NCI-H2107 (cell line): ENCODE results near the gene NUMBL.

Experiments
- DNase-seq: peaks from one replicate; lab custom pipeline; 2025; lab: John Stamatoyannopoulos, UW

Gene NUMBL

DNA sequence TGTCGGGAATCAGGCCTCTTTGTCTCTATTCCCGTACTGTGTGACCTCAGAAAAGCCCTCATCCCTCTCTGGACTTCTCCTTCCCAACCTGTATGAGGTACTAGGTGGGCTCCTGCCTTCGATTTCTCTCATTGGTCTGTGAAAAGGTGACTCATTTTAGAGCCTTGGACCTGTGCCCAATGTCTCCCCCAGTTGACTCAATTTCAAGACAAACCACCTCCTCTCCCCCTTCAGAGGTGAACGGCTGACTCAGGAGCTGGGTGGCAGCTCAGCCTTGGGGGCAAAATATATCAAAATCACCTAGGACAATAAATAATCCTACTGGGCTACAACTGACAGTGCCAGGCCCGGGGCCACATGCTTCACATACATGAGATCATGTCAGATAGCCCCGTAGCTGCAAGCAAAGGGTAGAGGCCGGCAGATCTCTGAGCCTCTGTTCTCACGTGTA is 25.6 kb upstream of the NUMBL start:
- DNase-seq, result no peak

GRCh38 chr19:40714441-40715299 is 24.2 kb upstream of the NUMBL start:
- DNase-seq, result peak; percentile 86

GRCh38 chr19:40713939-40714338 is 23.5 kb upstream of the NUMBL start:
- DNase-seq, result no peak

DNA sequence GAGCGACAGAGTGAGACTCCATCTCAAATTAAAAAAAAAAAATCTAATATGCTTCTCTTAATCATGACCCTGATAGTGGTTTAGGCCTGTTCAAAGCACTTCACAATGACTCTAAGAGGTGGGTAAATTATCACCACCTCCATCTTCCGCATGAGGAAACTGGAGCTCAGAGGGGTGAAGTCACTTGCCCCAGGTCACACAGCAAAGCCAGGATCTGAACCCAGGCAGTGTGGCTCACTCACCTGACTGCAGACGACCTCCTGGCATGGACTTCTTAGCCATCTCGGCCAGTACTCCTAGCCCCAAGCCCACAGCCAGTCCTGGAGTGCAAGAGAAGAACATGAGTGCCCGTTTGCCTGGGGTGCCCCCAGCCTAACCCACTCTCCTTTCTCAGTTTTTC is 19.4 kb upstream of the NUMBL start:
- no peak for DNase-seq

DNA sequence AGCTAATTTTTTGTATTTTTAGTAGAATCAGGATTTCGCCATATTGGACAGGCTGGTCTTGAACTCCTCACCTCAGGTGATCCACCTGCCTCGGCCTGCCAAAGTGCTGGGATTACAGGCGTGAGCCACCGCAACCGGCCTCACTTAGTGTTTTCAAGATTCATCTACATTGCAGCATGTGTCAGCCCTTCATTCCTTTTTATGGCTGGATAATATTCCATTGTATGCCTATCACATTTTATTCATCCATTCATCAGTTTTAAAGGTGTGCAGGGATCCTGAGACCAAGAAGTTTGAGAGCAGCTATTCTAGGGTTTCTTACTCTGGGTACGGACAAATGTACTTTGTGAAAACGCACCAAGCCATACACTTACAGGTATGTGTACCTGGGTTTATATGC is 17.2 kb upstream of the NUMBL start:
- no peak for DNase-seq

GRCh38 chr19:40705950-40706619 is 15.6 kb upstream of the NUMBL start:
- no peak for DNase-seq

DNA sequence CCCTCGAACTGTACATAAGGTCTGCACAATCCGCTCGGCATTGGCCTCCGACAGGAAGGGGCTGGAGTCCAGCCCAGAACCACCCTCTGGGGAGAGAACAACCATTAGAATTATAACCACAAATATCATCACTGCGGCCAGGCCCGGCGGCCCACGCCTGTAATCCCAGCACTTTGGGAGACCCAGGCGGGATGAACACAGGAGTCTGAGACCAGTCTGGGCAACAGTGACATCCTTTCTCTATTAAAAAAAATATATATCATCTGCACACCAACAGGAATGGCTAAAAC is 14.9 kb upstream of the NUMBL start:
- no peak for DNase-seq

GRCh38 chr19:40704491-40705361 is 14.3 kb upstream of the NUMBL start:
- no peak for DNase-seq

DNA sequence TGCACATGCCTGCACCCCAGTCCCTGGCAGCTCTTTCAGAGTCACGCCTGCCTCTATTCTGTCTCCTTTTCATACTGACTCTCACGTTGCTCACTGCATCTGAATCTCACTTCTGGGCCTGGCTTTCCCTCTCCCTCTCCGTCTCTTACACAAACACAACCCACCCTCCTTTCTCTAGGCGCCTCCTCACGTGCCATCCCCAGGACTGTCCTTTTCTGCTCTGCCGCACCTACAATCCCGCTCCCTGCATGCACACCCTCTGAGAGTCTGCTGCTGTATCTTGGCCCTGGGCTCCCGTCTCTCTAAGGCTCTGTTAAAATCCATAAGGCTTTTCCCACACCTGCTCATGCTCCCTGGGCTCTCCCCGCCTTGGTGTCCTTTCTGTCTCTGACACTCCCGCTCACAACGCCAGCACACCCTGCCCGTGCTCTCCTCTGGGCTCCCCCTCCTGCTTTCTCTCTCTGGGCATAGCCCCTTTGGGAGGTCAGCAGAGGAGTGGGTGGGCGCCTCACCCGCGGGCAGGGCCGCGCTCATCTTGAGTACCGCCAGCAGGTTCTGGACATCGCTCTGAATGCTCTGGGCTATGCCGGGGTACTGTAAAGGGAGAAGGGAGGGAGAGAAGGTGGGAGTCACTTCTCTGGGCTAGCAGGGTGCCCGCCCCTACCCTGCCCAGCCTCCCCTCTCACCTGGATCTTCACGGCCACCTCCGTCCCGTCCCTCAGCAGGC is 12.7 kb upstream of the NUMBL start:
- DNase-seq, result no peak

DNA sequence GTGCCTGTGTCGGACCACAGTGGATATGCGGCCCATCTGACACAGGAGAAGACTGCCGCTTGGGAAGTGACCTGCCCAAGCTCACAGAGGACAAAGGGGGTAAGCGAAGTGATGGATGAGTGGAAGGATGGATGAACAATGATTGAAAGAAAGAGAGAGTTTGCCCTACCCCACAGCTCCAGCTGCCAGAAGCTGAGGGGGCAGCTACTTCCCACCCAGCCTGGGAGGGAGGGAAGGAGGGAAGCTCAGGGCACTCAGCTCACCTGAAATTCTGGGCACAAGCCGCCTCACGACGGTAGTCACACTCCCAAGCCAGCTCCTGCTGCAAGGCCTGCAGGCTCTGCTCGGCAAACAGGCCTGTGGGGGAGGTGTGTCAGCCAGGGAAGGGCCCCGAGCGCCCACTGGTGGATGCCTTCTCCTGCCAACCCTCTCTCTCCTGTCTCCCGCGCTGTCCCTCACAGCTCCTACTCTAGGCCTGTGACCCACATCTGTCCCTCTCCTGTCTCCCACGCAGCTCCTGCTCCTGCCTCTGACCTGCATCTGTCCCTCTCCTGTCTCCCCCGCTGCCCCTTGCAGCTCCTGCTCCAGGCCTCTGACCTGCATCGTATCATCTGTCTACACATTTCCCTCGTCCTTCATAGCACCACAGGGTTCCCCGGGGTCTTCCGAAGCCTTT is 12.0 kb upstream of the NUMBL start:
- no peak for DNase-seq

DNA sequence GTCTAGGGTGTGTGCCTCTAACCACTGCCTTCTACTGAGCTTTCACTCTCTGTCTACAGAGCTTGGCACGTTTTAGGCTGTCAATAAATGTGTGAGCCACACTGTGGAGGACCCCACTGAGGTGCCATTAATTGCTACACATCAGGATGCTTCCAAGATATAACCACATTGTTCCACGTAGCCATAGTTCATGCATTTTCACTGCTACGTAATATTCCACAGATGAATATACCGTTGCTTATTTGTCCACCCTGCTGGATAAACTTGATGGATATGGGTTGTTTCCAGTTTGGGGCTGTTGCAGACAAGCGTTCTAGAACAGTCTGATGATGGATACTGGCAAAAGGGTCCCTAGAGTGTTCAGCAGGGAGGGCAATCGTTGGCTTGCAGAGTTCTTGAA is 11.3 kb upstream of the NUMBL start:
- no peak for DNase-seq

DNA sequence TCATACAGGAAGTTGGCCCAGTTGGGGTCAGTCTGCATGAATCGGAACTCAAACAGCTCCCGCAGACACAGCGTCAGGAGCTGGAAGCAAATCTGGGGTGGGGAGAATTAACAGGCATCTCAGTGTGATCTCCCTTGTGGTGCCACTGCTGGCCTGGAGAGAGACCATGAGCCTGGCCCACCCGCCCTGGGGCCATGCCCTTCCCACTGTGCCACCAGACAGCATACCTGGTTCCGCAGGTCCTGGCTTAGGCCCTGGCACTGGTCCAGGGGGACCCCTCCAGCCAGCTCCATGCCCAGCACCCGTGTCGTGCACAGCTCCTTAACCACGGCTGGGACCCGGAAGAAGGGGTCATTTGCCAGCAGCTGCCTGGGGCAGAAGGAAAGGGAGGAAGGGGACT is 9.6 kb upstream of the NUMBL start:
- no peak for DNase-seq

DNA sequence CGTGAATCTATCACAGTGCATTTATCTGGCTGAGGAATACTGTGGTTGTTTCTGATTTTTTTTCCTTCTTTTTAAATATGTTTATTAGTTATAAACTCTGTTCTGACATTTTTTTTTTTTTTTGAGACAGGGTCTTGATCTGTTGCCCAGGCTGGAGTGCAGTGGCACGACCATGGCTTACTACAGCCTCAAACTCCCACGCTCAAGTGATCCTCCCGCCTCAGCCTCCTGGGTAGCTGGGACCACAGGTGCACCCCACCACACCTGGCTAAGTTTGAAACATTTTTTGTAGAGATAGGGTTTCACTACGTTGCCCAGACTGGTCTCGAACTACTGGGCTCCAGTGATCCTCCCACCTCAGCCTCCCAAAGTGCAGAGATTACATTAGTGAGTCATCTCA is 6.6 kb upstream of the NUMBL start:
- no peak for DNase-seq

GRCh38 chr19:40695881-40696280 is 5.4 kb upstream of the NUMBL start:
- no peak for DNase-seq

- DNase-seq, result no peak
These were observed 3.4 kb upstream of the NUMBL start for GRCh38 chr19:40693896-40694295.

GRCh38 chr19:40693150-40693788 is 2.8 kb upstream of the NUMBL start:
- DNase-seq, result no peak

DNA sequence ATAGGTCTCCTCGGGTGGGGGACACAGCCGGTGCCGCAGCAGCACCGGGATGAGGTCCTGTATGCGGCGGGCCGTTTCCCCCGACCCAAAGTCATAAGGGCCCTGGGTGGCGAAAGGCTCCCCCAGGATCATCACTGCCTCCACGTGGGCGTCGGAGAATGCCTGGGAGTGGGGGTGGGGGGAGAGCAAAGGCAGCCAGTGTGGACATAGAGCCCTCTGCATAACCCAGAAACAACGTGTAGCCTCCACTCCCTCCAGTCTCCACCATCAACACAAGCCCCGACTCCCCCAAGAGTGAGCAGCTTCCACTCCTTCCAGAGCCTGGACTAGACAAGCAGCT is 1.7 kb upstream of the NUMBL start:
- no peak for DNase-seq

GRCh38 chr19:40691421-40692211 is 1.2 kb upstream of the NUMBL start:
- peak; percentile 51 for DNase-seq

- DNase-seq, result peak; percentile 87
These were observed 406 bp upstream of the NUMBL start for GRCh38 chr19:40690693-40691420.
